Measurements from ENCODE around the gene FGG. TPM values are rescaled to one million over a fixed set of nuclear protein-coding genes. Genes with fewer than 3 reads are reported as not detected.

The FGG gene
- total RNA-seq, 4 donors from 2014 or later: not detected

DNA sequence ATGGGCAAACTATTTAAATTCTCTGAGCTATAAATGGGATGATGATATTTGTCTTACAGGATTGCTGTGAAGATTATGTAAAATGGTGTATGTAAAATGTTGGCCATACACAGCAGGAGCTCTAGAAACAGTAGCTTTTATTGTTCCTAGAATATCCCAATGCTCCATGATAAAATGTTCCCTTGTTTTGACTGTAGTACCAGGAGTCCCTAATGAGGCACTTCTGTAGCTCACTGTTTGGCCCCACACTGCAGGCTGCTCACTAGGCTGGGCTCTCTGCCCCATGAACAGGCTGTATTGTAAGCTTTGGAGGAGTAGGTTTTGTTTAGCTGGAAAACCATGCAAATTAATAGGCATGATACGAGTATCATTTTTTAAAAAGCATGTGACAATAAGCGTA lies 18.6 kb downstream of the FGG start:
- WGBS: 30% methylated on average over 2 of the region's 2 CpGs
- H3K27ac ChIP-seq (replicated peaks in 1 of 4): no peak overlapping the region
- no peaks in the 10 kb centered on the region for H3K9me3 ChIP-seq
- DNase-seq (ENCODE audit: extremely low spot score): no peak
- H3K36me3 ChIP-seq: no peaks in the 10 kb centered on the region
- TF ChIP-seq, protein P1, sequence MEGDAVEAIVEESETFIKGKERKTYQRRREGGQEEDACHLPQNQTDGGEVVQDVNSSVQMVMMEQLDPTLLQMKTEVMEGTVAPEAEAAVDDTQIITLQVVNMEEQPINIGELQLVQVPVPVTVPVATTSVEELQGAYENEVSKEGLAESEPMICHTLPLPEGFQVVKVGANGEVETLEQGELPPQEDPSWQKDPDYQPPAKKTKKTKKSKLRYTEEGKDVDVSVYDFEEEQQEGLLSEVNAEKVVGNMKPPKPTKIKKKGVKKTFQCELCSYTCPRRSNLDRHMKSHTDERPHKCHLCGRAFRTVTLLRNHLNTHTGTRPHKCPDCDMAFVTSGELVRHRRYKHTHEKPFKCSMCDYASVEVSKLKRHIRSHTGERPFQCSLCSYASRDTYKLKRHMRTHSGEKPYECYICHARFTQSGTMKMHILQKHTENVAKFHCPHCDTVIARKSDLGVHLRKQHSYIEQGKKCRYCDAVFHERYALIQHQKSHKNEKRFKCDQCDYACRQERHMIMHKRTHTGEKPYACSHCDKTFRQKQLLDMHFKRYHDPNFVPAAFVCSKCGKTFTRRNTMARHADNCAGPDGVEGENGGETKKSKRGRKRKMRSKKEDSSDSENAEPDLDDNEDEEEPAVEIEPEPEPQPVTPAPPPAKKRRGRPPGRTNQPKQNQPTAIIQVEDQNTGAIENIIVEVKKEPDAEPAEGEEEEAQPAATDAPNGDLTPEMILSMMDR (IDR thresholded peaks at IDR 0.05): no peak
- TF ChIP-seq POLR2AphosphoS5 (IDR thresholded peaks at IDR 0.05): no peak
- TF ChIP-seq POLR2A (IDR thresholded peaks at IDR 0.05; ENCODE audit: low read depth): no peak
- no peak for TF ChIP-seq EP300 (IDR thresholded peaks at IDR 0.05)
- H3K4me1 ChIP-seq: no peaks in the 10 kb centered on the region
- intact Hi-C loops (cut with DNase I): no loop called here
- peaks cover 0 to 6% (median 0%) of the 10 kb centered on the region in 4 donors for H3K27me3 ChIP-seq
- H3K4me3 ChIP-seq: no peak overlapping the region

DNA sequence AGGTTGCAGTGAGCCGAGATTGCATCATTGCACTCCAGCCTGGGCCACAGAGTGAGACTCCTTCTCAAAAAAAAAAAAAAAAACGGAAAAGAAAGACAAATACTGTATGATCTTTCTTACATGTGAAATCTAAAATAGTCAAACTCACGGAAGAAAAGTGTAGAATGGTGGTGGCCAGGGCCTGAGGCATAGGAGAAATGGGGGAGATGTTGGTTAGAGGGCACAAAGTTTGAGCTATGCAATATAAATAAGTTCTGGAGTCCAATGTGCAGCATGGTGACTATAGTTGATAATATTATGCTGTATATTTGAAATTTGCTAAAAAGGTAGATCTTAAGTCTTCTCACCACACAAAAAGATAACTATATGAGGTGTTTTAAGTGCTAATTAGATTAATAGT lies 20.6 kb downstream of the FGG start:
- Histone ChIP-seq H3K4me3 (no peak overlapping the region), H3K27me3 (peaks cover 0 to 6% (median 0%) of the 10 kb centered on the region in 4 donors), H3K27ac (replicated peaks in 1 of 4) (no peak overlapping the region), H3K9me3 (no peaks in the 10 kb centered on the region), H3K36me3 (no peaks in the 10 kb centered on the region), H3K4me1 (no peaks in the 10 kb centered on the region)
- DNase-seq (ENCODE audit: extremely low spot score): no peak
- 88% methylated on average over 3 of the region's 3 CpGs for WGBS
- TF ChIP-seq POLR2A (IDR thresholded peaks at IDR 0.05; ENCODE audit: low read depth) (no peak), POLR2AphosphoS5 (IDR thresholded peaks at IDR 0.05) (no peak), EP300 (IDR thresholded peaks at IDR 0.05) (no peak)
- TF ChIP-seq, protein P1 (IDR thresholded peaks at IDR 0.05): no peak
- intact Hi-C loops (cut with DNase I): no loop called here

DNA sequence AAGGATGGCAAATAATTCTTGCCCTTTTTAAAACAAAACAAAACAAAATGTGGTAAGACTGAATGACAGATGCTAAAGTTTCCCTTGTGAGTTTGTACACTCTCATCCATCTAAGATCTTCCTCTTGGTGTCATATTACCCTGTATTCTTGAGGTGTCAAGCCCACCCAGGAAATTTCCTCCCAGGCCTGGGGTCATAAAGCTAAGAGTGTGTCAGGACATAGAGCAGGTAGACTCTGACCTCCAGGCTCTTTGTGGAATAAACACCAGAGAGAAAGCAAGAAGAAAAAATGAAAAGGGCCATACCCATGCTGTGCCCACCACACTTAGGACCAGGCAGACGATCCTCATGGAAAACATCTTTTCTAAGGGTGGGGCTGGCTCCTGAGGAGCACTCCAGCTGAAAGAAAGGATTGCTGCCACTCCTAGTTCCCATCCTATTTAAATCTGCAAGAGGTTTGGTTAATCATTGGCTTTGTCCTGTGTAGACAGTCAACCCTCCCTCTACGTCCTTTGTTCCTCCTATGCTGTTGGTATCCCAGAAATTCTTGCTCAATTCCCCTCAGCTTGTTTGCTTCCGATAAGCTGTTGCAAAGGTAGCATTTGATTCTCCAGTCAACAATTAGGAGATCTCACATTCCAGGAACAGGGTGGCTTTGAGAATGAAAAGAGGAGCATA lies 22.0 kb downstream of the FGG start, which contains the start of gene FGA:
Gene FGA, minus strand, starts transcription at position 414 of the 678 bp plus-strand sequence. Its CDS starts 55 bp downstream, at position 359.
- Histone ChIP-seq H3K4me1 (no peaks in the 10 kb centered on the region), H3K4me3 (no peak within 1 kb of the TSS), H3K27me3 (peaks cover 0 to 6% (median 0%) of the 10 kb centered on the region in 4 donors), H3K9me3 (no peaks in the 10 kb centered on the region), H3K27ac (replicated peaks in 1 of 4) (no peak within 1 kb of the TSS), H3K36me3 (no peaks in the 10 kb centered on the region)
- TF ChIP-seq POLR2AphosphoS5 (IDR thresholded peaks at IDR 0.05) (no peak), POLR2A (IDR thresholded peaks at IDR 0.05; ENCODE audit: low read depth) (no peak), EP300 (IDR thresholded peaks at IDR 0.05) (no peak)
- TF ChIP-seq, protein P1 (IDR thresholded peaks at IDR 0.05): no peak
- DNase-seq (ENCODE audit: extremely low spot score): no peak
- intact Hi-C loops (cut with DNase I): no loop called here
- WGBS: 62% methylated on average over 3 of the region's 3 CpGs

DNA sequence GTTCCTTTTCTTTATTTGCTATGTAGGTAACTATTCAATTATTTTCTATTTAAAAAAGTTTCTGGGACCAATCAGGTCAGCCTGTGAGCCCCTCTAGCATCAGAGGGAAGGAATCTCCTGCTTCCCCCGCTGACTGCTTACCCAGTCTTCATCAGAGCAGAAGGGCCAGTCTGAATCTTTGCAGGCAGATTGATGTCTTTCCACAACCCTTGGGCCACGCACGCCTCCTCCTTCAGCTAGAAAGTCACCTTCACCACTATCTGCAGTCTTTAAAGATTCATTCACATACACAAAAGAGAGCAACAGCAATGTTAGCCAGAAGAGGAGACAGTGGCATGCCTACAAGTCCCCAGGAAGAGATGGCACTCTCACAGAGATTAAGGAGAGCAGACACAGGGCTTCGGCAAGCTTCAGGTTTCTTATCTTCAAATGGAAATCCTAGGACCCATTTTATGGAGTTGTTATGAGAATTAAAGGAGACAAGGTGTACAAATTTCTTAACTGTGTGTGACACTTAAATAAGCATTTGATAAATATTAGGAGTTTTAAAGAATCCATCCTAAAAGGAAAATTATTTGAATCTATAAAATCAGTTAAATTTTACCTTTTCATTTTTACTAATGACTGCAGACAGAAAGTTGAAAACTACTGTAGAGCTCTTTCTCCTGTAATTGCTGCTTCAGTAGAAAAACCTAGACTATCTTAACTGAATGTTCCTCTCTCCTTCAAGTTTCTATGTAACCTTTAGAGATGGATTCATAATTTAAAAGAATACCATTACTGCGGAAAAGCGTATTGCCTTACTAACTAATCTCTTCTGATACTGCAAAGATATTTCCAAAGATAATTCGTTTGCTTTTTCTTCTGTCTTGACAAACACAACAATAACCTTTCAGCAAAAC lies 22.9 kb downstream of the FGG start:
- WGBS: 66% methylated on average over 7 of the region's 7 CpGs
- no peak overlapping the region for H3K27ac ChIP-seq (replicated peaks in 1 of 4)
- intact Hi-C loops (cut with DNase I): no loop called here
- DNase-seq (ENCODE audit: extremely low spot score): no peak
- no peaks in the 10 kb centered on the region for H3K9me3 ChIP-seq
- H3K4me3 ChIP-seq: no peak overlapping the region
- no peaks in the 10 kb centered on the region for H3K4me1 ChIP-seq
- no peaks in the 10 kb centered on the region for H3K36me3 ChIP-seq
- peaks cover 0 to 6% (median 0%) of the 10 kb centered on the region in 4 donors for H3K27me3 ChIP-seq
- TF ChIP-seq, protein P1 (IDR thresholded peaks at IDR 0.05): no peak
